NCI-H1417 treated with DMSO at 0.1 percent for 48 hours (cell line): ENCODE measurements around the gene MRNIP.
"Not testable (repeated sequence)": the region's sequence is repeated elsewhere in the genome, so short reads cannot be mapped to it uniquely, and the experiment has no call there.

Experiments
- DNase-seq: peaks from one replicate; lab custom pipeline; 2025; lab: John Stamatoyannopoulos, UW

MRNIP gene

DNA sequence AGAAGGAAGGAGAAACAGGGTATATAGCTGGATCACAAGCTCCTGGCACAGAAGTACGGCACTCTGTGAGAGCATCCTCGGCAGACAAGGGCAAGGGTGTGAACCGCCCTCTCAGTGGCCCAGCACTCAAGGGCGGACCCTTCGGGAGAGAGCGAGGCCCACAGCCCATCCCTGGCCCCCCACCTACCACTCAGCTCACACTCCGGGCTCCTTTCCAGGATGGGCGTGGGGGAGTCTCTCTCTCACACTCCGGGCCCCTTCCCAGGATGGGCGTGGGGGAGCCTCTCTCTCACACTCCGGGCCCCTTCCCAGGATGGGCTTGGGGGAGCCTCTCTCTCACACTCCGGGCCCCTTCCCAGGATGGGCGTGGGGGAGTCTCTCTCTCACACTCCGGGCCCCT is 12.9 kb upstream of the MRNIP start:
- DNase-seq, result not testable (repeated sequence)

DNA sequence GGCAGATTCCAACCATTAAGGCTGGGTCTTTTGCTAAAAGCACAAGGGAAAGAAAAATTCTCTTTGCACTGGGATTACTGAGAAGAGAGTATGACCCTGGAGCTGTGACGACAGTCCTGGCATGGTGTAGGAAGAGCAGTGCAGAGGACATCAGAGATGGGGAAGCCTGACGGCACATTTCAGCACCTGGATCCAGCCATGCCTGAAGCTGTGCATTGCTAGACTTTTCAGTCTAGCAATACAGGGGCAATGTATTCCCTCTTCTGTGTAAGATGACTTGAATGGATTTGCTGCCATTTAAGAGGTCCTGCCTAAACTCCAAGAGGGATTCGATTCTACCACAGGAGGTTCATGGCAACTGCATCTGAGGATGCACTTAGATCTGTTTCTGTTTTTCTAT is 12.3 kb upstream of the MRNIP start:
- DNase-seq, result no peak

DNA sequence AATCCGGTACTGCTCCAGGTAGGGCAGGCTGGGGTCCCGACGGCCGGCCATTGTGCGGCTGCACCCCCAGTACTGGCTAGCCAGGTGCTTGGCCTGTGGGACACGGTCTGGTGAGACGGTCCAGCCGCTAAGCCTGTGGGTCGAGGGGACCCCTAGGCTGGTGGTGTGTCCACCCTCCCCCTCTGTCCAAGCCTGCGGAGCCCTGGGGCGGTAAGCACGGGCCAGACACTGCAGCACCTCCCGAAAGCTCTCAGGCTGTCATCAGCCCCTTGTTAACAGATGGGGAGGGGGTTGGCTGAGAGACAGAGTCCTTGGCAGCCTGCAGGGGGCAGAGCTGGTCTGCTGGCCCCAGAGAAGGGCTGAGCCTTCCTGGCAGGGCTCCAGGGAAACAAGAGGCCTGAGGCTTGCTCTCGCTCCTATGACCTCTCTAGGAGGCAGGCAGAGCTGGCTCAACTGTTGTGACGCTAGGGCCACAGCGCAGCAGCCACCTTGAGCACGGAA is 11.8 kb upstream of the MRNIP start:
- DNase-seq, result no peak

DNA sequence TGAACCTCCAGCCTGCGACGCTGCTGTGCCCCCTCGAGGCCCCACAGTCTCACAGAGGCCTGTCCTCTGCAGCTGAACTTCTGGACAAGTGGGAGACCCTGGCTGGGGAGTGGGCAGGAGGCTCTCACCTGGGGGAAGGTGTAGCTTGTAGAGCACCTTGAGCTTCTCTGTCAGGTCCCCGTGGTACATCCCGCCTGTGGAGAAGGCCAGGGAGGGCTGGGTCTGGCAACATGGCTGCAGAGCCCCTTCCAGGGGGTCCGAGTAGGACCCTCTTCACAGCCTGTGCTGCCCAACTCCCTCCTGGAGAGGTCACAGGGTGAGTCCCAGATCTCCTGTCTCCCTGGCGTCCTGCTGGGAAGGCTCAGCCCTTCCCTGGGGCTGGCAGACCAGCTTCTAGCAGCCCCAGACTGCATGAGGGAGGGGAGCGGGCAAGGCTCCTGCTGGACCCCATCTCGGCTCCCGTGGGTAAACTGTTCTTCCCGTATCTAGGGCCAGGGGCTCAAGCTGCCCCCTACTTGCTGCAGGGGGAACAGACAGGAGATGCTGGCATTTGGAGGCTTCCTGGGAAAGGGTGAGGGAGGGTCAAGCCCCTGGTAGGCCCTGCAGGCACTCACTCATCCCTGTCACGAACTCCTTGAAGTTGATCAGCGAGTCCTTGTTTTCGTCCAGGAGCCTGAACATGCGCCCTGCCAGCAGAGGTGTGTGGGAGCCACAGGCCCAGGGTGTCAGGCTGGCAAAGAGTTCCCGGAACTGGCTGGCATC is 11.2 kb upstream of the MRNIP start:
- DNase-seq, result no peak

DNA sequence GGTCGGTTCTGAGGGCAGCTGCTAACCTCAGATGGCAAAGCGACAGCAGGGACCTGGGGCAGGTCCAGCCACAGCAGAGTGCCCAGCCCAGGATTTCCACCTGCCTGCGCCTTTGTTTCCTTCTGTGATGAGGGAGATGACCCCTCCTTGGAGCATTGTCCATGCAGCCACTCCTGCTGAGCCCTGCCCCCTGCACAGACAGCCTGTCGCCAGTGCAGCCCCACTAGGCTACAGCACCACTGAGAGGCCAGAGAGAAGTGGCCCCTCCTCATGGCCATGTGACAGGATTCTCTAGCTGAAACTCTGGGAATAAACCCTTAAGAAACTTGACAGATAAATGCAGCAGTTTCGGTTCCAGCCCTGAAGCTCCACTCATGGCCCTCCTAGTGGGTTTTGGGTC is 10.5 kb upstream of the MRNIP start:
- DNase-seq, result no peak

DNA sequence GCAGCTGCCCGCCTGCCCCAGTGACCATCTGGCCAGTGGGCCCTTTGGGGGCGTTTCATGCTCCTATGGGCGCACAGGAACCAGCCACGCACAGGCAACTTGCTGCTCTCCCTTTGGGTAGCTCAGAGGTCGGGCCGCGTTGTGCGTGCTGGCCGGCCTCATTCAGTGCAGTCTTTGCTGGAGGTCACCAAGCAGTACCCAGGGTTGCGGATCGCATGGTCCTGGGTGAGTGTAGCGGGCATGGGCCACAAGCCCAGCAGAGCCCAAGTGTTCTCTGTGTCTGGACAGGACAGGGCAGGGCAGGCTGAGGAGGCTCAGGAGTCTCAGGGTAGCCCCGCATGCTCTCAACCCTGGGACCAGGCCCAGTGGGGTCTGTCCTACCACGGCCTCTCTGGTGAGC is 9.9 kb upstream of the MRNIP start:
- no peak for DNase-seq

DNA sequence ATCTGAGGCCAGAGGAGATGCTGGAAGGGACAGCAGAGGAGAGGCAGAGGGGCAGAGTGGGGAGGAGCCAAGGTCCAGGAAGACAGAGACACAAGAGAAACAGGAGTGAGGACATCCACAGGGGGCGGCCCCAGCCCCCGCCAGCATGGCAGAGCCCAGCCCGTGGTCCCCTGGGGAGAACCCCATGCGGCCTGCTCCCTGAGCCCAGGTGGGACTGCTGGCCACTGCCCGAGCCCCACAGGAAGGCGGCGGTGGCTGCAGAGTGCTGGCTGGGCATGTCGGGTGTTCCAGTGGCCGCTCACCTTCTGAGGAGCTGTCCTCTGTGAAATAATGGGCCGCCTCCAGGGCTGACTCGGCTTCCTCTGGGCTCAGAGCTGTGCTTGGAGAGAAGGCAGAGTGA is 8.9 kb upstream of the MRNIP start:
- no peak for DNase-seq

DNA sequence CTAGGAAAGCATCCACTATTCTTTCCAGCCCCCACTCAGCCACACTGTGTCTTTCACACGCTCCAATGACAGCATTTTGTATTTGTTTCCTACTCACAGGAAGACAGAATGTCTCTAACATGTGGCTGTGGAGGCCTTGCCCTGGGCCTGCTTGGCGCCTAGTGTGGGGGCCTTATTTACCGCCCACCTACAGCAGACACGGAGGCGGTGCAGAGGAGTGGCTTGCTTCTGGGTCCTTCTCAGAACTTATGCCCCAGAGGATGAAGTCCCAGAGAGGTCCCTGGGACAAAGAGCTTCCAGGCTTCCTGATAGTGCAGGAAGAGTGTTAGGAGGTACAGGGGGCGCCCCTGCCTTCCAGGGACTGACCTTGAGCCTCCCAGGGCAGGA is 8.5 kb upstream of the MRNIP start:
- no peak for DNase-seq

DNA sequence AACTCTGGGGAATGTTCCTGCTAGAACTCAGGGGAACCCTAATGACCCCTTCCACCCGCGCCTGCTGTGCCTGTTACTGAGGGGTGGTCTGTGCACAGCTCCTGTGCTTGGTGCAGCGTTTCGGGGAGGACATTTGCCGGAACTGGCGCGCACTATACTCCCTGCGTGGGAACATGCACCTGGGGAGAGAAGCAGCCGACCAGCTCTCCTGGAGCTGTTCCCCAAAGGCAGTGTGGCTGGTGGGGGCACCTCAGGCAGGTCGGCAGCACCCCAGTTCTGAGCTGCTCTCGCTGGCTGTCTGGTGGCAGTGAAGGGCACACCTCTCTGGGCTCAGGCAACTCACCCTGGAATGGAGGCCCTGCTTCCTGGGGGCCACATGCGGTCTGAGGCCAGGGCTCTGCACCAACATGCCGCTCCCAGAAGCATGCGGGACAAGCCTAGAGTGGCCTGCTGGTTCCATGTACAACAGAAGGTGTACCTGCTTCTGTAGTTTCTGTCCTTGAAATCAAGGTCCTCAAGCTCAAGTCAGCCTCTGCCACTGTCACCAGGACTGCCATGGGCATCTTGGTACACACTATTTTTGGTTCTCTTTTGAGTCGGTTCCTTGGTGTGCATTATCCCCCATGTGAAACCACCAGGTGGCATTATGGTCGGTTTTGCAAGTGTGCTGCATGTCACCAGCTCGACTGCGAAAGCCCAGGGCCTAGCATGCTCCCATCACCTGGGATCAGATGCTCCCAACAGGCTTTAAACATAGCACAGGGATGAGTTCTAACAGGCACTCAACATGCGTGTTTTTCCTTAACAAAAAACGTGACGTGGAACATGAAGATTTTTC is 7.8 kb upstream of the MRNIP start:
- no peak for DNase-seq

DNA sequence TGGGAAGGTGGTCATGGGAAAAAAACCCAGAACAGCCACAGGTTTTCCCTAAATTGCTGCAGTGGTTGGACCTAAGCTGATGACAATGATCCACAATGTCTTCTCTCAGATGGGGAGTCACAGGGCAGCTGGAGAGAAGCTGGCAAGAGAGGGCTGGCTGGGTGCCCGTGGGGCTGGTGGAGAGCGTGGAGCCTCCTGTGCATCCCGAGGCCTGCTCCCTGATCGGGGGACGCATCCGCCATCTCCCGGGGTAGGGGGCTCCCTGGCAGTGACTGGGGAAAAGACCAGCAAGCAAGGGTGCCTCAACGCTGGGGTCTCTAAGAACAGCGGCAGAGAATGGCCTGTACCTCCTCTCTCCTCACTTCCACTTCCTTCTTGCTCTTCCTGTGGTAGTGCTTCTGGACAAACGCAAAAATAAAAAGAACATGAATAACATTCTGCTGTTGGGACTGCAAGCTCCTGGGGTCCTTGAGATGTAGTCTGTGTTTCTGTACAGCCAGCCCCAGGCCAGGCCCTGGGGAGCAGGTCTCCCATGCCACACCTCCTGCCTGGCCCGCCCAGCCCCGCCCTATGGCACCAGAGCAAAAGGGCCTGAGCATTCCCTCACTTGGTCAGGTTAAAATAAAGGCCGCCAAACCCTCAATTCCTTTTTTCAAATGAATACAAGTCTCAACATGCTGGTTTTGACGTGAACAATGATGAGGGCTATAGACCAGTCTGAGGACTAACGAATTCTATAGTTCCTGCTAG is 7.0 kb upstream of the MRNIP start:
- no peak for DNase-seq

DNA sequence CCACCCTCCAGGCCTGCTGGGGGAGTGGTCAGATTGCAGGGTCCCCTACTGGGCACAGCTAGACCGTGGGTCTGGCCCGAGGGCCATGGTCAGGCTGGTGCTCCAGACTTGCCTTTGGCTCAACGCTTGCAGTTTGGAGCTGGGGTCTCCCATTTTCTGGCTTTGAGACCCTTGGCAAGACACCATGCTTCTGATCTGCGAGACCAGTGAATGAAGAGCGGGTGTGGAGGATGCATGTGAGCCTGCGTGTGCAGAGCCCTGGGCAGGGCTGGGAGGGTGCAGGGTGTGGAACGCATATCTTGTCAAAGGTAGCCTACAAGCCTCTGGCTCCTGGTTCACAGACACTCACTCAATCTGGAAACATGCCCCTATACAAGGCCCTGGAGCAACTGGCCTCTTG is 6.1 kb upstream of the MRNIP start:
- DNase-seq, result no peak

DNA sequence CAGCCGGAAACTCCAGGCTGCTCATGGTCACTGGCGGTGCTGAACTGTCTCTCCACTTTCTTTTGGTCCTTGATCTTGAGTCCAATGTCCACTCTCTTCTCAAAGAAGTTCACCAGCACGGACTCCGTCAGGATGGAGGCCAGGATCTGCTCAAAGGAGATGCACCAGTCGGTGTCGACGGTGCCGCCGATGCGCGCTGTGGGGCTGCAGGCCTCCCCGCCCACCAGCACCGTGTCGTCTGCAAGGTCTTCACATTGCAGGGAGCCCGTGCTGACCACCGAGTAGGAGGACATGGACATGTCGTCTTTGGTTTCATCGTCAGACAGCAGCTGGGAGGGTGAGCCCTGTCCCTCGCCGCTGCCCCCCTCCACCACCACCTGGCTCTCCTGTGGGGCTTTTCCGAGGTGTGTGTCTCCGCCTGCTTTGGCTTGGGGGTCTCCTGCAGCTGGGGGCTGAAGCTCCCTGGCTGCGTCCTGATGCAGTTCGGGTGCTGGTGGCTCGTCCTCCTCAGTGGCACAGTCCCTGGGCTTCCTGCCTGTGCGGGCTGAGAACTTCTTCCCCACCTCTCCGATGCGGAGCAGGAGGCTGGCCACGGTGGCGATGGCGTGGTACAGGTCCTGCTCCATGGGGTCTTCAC is 5.0 kb upstream of the MRNIP start:
- no peak for DNase-seq

DNA sequence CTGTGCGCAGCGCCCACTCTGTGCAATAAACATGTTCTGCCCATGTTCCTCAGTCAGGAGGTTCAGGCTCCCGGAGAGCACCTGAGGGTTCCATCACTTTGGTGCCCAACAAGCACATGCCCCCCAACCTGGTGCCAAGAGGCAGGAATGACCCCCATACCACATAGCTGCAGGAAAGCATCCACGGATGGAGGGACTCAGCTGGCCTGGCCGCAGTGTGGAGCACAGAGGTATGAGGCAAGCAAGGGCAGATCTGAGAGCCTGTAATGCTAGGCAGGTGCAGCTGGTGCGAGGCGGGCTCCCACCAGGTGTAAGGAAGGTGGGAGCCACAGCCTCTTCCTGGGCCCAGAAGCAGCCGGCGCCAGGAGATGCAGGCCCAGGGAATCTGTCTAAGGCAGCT is 4.3 kb upstream of the MRNIP start:
- no peak for DNase-seq

DNA sequence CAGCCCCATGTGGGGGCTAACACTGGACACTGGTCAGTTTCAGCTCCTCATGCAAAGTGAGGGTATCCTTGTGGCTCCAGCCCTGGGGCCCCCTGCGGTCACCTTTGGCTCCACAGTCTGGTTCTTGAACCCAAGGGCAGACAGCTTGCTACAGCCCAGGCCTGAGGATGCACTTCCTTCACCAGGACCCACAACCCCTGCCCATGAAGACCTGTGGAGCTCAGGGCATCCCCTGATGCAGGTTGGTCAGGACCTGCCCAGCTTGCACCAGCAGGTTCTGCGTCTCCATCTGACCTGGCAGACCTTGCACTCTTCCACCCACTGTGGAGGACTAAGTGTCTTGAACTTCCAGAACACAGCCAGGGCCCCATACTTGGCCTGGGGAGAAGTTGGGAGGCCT is 3.7 kb upstream of the MRNIP start:
- DNase-seq, result no peak

DNA sequence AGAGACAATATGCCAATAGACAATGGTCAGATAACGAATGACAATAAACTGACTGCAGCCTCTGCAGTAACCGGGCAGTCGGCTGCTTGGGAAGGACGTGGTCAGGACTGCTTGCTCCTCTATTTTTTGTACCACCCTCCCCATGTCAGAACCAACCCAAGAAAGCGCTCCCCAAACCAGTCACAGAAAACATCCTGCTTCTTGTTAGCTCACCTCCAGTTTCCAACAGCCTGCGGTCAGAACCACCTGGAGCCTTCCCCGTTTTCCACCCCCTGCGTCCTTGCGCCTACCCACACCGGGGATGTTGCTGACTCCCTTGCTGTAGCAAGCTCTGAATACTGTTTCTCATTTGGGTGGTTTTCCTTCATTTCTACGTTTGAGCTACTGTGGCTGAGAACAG is 1.7 kb upstream of the MRNIP start:
- DNase-seq, result no peak

DNA sequence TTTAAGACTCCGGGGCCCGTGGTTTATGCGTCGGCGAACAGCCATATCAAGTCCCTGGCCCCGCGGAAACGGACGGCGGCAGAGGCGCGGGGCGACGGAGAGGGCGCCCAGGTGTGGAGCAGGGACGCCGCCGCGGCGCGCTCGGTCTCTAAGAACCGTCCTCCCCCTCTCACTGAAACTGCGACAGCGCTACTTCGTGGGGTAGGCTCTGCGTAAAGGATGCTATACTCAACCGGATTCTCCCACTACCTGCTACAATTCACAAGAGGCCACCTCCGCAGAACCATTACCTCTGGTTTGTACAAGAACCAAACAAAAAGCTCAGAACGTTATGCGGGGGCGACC is 404 bp downstream of the MRNIP start:
- peak; percentile 6 for DNase-seq

DNA sequence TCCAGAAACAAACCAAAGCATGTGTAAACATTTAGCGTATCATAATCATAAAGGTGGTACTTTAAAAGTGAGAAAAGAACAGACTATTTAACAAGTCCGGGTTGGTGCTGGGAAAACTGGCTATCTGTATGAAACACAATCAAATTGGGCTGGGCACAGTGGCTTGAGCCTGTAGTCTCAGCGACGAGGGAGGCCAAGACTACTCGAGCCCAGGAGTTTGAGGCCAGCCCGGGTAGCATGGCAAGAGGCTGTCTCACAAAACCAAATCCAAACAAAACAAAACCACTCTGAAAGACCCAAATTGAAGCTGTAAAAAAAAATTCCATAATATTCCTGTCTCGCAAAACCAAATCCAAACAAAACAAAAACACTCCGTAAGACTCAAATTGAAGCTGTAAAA is 4.3 kb downstream of the MRNIP start:
- DNase-seq, result no peak

DNA sequence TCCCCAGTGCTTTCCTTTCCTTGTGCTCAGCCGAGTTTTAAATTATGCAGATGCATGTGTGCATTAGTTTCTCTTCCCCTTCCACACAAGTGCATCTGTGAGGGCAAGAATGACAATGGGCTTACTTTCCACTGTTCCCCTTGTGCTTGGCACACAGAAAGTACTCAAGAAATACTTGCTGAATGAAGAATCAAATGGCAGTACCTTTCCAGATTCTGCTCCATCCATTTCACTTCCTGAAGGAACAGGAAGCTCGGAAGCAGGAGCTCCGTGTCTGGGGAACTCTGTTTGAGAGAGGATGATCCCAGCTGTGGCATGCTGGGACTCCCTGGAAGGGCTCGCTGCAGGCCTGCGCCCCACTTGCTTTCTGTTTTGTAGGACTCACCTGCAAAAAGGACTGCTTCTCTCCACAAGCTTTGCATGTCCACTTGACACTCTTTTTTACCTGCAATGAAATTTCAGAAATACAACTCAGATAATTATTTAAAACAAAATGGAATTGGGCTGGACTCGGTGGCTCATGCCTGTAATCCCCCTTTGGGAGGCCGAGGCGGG is 5.5 kb downstream of the MRNIP start:
- DNase-seq, result no peak

DNA sequence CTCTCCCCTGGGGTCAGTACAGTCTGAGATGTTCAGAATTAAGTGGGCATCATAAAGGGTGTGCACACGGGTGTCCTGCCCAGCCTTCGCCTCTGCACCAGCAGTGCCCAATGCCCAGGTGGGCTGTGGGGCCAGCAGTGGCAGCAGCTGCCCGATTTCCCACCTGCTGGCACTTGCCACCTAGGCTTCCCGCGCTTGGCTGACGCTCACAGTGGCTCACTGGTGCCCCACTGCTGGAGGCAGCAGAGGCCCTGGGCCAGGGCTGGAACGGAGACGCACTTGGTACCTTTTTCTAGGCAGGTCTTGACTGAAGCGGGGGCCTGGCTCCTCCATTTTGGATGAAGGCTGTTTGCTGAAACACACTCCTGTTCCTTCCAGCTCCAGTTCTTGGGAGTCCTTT is 17.0 kb downstream of the MRNIP start:
- DNase-seq, result no peak

DNA sequence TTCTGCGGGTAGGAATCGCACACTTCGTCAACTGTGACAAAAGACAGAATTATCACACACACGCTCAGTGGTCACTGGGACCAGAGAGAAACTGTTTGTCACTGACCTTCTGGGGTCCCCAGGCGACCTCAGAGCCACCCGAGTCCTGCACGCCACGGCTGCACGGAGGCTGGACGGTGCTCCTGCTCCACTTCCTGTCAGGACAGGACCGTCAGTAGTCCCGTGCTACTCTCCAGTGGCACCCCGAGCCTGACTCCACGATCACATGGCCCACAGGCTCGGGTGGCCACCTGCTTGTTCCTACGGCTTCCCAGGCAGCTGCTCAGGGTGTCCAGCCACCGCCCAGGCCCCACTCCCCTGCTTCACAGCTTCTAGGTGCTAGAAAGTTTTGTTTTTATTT is 17.9 kb downstream of the MRNIP start:
- no peak for DNase-seq

DNA sequence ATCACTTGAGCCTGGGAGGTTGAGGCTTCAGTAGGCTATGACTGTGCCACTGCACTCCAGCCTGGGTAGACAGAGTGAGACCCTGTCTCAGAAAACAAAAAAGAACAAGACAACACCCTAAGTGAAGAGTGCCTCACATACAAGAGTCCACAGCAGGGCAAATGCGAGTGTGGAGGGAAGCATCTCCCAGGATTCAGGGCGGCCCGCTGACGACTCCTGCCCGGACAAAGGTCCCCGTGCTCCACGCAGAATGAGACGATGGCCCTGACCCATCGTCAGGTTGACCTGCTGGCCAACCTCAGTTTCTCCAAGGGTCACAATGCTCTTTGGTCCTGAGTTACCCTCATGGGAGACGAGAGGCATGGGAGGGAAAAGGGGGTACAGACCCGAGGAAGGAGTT is 18.3 kb downstream of the MRNIP start:
- DNase-seq, result no peak
